Keratinocyte (primary cell): Measurements from ENCODE around the gene DIPK1B. TPM values are rescaled to one million over a fixed set of nuclear protein-coding genes. Genes with fewer than 3 reads are reported as not detected.

Source experiments
- DNase-seq: peaks from one replicate; pipeline ENCODE4 v3.0.0-alpha.2; 2011; ENCODE audit warnings: low read depth, missing footprints, low spot score
- FAIRE-seq: peaks from 2 replicates; lab custom pipeline; 2011; peaks lifted over from hg19 to GRCh38; lab: Jason Lieb, UNC
- H2AFZ ChIP-seq: 2 replicates; pipeline ENCODE4 v1.6.0; 2012; ENCODE audit warnings: low read length, control low read depth, inconsistent platforms; ENCODE audit not compliant: control insufficient read depth
- H3K27ac ChIP-seq: 2 replicates; pipeline ENCODE4 v1.5.1; 2011; ENCODE audit warnings: low read length; ENCODE audit not compliant: control insufficient read depth, insufficient read depth
- H3K27me3 ChIP-seq: 3 replicates; pipeline ENCODE4 v1.6.0; 2011; ENCODE audit warnings: low read length; ENCODE audit not compliant: control insufficient read depth, insufficient read depth; ENCODE audit errors: extremely low read depth
- H3K36me3 ChIP-seq, 2 experiments: 2 replicates in 1 of 2; 3 replicates in 1 of 2; pipeline ENCODE4 v1.5.1; 2011; ENCODE audit warnings: low read length in 2 of 2, mild to moderate bottlenecking in 1 of 2; ENCODE audit not compliant: control insufficient read depth in 2 of 2, insufficient read depth in 2 of 2; ENCODE audit errors: extremely low read depth in 1 of 2
- H3K4me1 ChIP-seq: 3 replicates; pipeline ENCODE4 v1.5.1; 2011; ENCODE audit warnings: low read length; ENCODE audit not compliant: control insufficient read depth, insufficient read depth; ENCODE audit errors: extremely low read depth
- H3K4me2 ChIP-seq: 3 replicates; pipeline ENCODE4 v1.6.0; 2011; ENCODE audit warnings: low read depth, low read length; ENCODE audit not compliant: control insufficient read depth, insufficient read depth; ENCODE audit errors: extremely low read depth
- H3K4me3 ChIP-seq, 3 experiments: fragments of 200-600 bp in 1 of 3; sonication (generic) in 1 of 3; 2 replicates in 2 of 3; 3 replicates in 1 of 3; pipeline ENCODE4 v1.5.1; 2011 to 2016; ENCODE audit warnings: low read length in 3 of 3, mild to moderate bottlenecking in 3 of 3, control low read depth in 2 of 3, inconsistent platforms in 1 of 3, low read depth in 1 of 3, mixed read lengths in 1 of 3, mixed run types in 1 of 3, moderate library complexity in 1 of 3; ENCODE audit not compliant: control insufficient read depth in 2 of 3, insufficient read depth in 2 of 3; ENCODE audit errors: extremely low read depth in 1 of 3
- H3K79me2 ChIP-seq: 2 replicates; pipeline ENCODE4 v1.6.0; 2012; ENCODE audit warnings: low read length; ENCODE audit not compliant: control insufficient read depth, insufficient read depth
- H3K9ac ChIP-seq: 3 replicates; pipeline ENCODE4 v1.6.0; 2011; ENCODE audit warnings: low read length; ENCODE audit not compliant: control insufficient read depth, insufficient read depth; ENCODE audit errors: extremely low read depth
- H3K9me1 ChIP-seq: 3 replicates; pipeline ENCODE4 v1.6.0; 2011; ENCODE audit warnings: low read length; ENCODE audit not compliant: control insufficient read depth, insufficient read depth; ENCODE audit errors: extremely low read depth
- H3K9me3 ChIP-seq: 2 replicates; pipeline ENCODE4 v1.5.1; 2012; ENCODE audit warnings: low read depth, low read length; ENCODE audit not compliant: control insufficient read depth
- H4K20me1 ChIP-seq: 3 replicates; pipeline ENCODE4 v1.6.0; 2011; ENCODE audit warnings: low read length; ENCODE audit not compliant: control insufficient read depth, insufficient read depth; ENCODE audit errors: extremely low read depth
- EZH2 ChIP-seq: IDR thresholded peaks from one replicate; pipeline ENCODE4 v1.6.1; 2012; ENCODE audit warnings: inconsistent platforms, mild to moderate bottlenecking, low read length, moderate library complexity
- dilution Hi-C: fragments of 300-500 bp; cut with MboI; formaldehyde crosslinking; loops from one replicate; pipeline ENCODE4 v1.7.0; 2020; ENCODE audit warnings: low sequenced_read_pairs; ENCODE audit not compliant: extremely low pct_ligation_motif_present
- polyA plus RNA-seq, 5 experiments: library from polyadenylated mRNA; depleted of rRNA in 3 of 5; stranded (reverse) in 3 of 5; stranded (forward) in 1 of 5; unstranded in 1 of 5; fragments of >200 nt; gene quantifications; 1 replicate in 1 of 5; 2 replicates in 3 of 5; 3 replicates in 1 of 5; pipeline versions ENCODE4 v1.2.1 to v1.2.3, GENCODE V29; 2011 to 2012; ENCODE audit warnings: missing spikeins in 2 of 5, low read depth in 1 of 5, low replicate concordance in 1 of 5
- TF ChIP-seq, protein P1 (sequence below), 3 experiments: IDR thresholded peaks in 1 of 3; conservative IDR thresholded peaks in 1 of 3; optimal IDR thresholded peaks in 1 of 3; 2 replicates in 2 of 3; 3 replicates in 1 of 3; pipeline versions ENCODE3 to v1.5.1; 2011; ENCODE audit warnings: low read length in 3 of 3, mild to moderate bottlenecking in 3 of 3, moderate library complexity in 2 of 3, control low read depth in 1 of 3, inconsistent platforms in 1 of 3; ENCODE audit not compliant: insufficient read depth in 2 of 3; ENCODE audit errors: extremely low read depth in 1 of 3

Gene DIPK1B
- polyA plus RNA-seq, 1 donor (not counting 4 experiments of a cell fraction or from before 2014, with no cell fraction given) = not detected

DNA sequence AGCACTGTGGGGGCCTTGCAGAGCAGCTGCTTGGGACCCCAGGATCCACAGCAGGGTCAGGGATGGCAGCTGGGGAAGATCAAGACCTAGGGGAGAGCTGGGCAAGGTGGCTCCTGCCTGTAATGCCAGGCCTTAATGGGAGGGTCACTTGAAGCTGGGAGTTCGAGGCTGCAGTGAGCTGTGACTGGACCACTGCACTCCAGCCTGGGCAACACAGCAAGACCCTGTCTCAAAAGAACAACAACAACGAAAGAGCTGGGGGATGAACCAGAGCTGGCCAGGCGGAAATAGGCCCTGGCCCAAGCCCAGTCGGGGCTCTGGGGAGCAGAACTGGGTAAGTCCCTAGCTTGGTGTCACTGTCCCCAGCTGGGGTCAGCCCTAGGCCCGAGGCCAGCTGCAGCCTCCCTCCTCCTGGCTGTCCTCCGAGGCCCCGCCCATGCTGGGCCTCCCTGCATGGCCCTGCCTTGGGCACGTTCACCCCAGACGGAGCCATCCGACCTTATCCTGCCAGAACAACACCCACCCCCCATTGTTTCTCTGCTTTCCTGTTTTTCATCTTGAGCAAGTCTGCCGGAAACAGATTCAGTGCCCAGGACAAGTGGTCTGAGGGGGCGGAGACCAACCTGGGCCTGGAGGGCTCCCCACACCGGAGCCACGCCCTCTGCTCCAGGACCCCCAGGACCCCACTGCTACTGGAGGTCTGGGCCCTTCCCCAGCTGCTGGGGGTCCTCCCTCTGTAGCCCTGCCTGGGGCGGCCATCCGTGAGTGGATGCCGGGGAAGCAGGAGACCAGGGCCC, 1.9 kb downstream of the DIPK1B start:
- Histone ChIP-seq H4K20me1 (no peaks in the 10 kb centered on the region), H3K79me2 (no peaks in the 10 kb centered on the region), H3K9me1 (no peaks in the 10 kb centered on the region), H3K36me3 (no peaks in the 10 kb centered on the region), H2AFZ (no peak overlapping the region), H3K9me3 (no peaks in the 10 kb centered on the region), H3K4me3 (no peak overlapping the region), H3K9ac (no peak overlapping the region), H3K27me3 (peaks cover 19% of the 10 kb centered on the region), H3K4me2 (no peak overlapping the region), H3K27ac (no peak overlapping the region), H3K4me1 (no peaks in the 10 kb centered on the region)
- no peak for TF ChIP-seq EZH2
- TF ChIP-seq, protein P1, sequence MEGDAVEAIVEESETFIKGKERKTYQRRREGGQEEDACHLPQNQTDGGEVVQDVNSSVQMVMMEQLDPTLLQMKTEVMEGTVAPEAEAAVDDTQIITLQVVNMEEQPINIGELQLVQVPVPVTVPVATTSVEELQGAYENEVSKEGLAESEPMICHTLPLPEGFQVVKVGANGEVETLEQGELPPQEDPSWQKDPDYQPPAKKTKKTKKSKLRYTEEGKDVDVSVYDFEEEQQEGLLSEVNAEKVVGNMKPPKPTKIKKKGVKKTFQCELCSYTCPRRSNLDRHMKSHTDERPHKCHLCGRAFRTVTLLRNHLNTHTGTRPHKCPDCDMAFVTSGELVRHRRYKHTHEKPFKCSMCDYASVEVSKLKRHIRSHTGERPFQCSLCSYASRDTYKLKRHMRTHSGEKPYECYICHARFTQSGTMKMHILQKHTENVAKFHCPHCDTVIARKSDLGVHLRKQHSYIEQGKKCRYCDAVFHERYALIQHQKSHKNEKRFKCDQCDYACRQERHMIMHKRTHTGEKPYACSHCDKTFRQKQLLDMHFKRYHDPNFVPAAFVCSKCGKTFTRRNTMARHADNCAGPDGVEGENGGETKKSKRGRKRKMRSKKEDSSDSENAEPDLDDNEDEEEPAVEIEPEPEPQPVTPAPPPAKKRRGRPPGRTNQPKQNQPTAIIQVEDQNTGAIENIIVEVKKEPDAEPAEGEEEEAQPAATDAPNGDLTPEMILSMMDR (optimal IDR thresholded peaks at IDR 0.05 in 1 of 3, IDR thresholded peaks at IDR 0.05 in 1 of 3, conservative IDR thresholded peaks at IDR 0.05 in 1 of 3; ENCODE audit: extremely low read depth in 1 of 3, insufficient read depth in 2 of 3, low read length in 3 of 3) = no peak
- FAIRE-seq (no peak), DNase-seq (no peak)
- dilution Hi-C loops = no loop called here

DNA sequence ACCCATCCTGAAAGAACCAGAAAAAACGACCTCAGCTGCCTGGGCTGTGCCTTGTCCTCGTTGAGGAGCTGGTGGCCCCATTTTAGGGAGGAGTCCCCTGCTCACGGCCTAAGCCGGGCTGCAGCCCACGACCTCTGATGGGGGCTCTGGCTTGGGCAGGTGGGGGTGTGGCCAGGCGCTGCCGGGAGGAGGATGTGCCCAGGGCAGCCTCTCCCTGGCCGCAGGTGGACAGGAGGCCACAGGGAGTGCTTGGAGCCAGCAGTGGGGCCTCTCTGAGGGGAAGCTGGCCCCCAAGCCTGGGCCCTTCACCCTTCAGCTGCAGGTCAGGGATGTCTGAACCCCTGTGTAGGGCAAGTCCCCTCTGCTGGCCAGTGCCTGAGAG, 2.5 kb downstream of the DIPK1B start:
- peaks cover 19% of the 10 kb centered on the region for H3K27me3 ChIP-seq
- H3K79me2 ChIP-seq = no peaks in the 10 kb centered on the region
- no peak overlapping the region for H2AFZ ChIP-seq
- H3K27ac ChIP-seq = no peak overlapping the region
- H3K36me3 ChIP-seq = no peaks in the 10 kb centered on the region
- H3K9ac ChIP-seq = no peak overlapping the region
- dilution Hi-C loops = no loop called here
- DNase-seq (no peak), FAIRE-seq (no peak)
- H3K9me3 ChIP-seq = no peaks in the 10 kb centered on the region
- no peaks in the 10 kb centered on the region for H3K9me1 ChIP-seq
- TF ChIP-seq, protein P1 (optimal IDR thresholded peaks at IDR 0.05 in 1 of 3, IDR thresholded peaks at IDR 0.05 in 1 of 3, conservative IDR thresholded peaks at IDR 0.05 in 1 of 3; ENCODE audit: extremely low read depth in 1 of 3, insufficient read depth in 2 of 3, low read length in 3 of 3) = no peak
- H3K4me2 ChIP-seq = no peak overlapping the region
- H3K4me3 ChIP-seq = no peak overlapping the region
- no peaks in the 10 kb centered on the region for H3K4me1 ChIP-seq
- no peaks in the 10 kb centered on the region for H4K20me1 ChIP-seq
